ENCODE measurements around the gene CNPY1.
"Not testable (repeated sequence)": the region's sequence is repeated elsewhere in the genome, so short reads cannot be mapped to it uniquely, and the experiment has no call there.

The CNPY1 gene

DNA sequence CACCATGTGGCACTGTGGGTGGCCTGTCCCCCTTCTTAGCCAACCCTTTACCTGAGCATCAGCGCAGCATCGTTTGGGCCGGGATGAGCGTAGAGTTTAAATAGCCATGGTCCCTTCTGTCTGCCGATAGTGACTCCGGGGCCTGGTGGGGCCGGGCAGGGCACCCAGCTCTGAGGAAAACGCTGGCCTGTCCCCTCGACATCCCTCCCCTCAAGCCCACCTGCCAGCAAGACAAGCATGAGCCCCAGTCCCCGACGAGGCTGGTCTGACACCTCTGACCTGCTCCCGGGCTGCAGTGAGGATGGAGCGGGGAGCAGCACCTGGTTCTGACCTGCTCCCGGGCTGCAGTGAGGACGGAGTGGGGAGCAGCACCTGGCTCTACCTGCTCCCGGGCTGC lies 31.1 kb upstream of the CNPY1 start:
- DNase-seq = no peak

DNA sequence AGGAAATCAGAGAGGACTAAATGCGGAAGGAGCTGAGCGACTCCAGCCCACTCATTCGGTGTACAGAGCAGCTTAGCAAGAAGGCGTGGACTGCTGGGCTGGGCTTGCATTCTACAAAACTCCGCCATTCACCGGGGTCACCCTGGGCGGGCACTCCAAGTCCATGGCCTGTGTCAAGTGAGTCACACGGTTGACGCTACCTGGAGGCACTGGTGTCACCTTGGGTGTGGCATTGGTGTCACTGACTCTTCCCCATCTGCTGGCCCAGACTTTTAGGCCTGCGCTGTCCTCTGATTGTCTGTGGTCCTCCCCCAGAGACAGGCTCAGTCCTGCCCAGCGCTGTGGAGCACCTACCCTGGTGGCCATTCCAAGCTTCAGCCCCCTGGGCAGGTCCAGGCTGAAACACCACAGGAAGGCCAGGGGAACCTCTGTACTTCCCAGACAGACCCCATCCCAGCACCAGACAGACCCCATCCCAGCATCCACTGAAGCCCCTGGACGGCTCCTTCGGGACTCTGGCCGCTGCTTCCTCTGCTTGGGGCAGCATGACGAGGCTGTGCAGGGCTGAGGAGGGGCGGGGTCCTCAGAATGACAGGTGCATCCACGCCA lies 30.6 kb upstream of the CNPY1 start:
- DNase-seq = no peak

DNA sequence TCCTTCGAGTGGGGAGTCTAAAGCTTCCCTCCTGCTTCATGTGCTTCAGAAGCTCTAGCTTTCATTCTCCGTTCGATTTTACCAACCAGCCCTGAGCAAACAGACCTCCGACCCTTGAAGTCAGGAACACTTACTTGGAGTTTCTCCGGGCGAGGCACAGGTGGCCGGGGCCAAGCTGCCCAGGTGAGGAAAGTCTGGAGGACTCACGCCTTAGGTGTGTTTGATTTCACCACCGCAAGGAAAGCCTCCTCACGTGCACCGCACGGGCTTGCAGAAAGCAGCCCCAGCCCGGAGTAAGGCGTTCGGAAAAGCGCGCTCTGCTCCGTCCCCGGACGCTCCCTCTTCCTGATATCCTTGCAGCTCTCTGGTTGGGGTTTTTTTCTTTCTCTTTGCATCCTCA lies 30.1 kb upstream of the CNPY1 start:
- DNase-seq = no peak

DNA sequence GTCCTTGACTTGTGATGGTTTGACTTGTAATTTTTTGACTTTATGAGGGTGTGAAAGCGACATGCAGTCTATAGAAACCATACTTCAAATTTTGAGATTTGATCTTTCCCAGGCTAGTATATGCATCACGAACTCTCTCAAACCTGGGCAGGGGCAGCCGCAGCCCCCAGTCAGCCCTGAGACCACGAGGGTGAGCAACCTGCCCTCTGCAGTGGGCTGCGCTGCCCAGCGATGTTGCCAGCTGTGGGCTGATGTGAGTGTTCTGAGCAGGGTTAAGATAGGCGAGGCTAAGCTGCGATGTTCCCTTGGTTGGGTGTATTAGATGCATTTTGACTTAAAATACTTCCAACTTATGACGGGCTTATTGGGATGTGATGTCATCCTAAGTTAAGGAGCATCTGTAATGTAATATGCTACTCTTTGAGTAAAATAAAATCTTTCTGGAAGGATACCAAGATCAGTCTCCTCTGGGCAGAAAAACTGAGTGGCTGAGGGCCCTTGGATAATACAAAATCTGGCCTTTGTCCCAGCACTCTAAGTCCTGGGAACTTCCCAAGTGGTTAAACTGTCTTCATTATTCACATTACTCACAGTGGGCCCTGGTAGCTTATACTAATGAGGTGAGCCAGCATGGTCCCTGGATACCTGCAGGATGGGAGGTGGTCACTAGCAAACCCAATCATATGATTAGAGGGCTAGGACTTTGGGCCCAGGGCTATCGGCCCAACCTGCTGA lies 28.4 kb upstream of the CNPY1 start:
- no peak for DNase-seq

DNA sequence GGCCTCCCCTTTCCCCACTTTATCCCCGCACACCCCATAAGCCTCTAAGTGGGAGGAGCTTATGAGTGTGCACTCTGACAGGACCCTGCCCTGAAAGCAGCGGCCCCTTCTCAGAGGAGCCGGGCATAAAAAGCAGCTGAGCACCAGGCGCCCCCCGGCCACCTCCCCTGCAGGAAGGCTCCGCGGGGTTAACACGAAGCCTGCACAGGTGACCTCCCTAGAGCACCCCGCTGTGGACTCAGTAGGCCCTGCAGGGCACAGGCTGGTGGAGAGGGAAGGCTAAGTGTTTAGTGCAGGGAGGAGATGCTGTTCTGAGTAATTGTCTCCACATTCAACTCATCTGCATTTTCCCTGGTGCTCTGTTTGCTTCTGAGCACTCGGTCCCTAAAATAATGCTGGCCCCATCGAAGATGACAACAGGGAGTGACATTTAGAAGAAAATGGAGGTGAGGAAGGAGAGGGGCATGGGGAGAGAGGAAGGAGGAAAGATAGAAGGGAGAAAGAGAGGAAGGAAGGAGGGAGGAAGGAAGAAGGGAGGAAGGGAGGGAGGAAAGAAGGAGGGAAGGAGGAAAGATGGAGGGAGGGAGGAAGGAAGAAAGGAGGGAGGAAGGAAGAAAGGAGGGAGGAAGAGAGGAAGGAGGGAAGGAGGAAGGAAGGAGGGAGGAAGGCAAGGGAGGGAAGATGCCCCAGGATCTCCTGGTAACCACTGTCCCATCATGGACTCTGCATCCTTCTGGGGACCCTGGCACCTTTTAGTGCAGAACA lies 25.4 kb upstream of the CNPY1 start:
- DNase-seq = no peak

DNA sequence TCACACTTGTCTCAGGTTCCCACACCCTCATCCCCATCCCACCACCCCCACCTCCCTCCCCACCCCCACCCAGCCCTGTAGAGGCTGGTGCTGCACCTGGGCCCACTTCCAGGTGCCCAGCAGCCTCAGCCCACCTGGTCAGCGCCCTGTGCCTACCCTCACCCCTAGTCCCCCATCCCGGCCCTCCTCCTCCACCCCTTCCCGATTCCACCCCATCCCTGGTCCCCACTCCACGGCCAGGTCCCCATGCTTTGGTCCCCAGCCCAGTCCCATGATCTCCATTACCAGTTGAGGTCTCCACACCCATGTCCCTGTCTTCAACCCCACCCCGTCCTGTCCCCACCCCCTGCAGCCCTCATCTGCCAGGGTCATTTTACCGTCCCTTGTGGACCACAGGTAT lies 24.6 kb upstream of the CNPY1 start:
- no peak for DNase-seq

DNA sequence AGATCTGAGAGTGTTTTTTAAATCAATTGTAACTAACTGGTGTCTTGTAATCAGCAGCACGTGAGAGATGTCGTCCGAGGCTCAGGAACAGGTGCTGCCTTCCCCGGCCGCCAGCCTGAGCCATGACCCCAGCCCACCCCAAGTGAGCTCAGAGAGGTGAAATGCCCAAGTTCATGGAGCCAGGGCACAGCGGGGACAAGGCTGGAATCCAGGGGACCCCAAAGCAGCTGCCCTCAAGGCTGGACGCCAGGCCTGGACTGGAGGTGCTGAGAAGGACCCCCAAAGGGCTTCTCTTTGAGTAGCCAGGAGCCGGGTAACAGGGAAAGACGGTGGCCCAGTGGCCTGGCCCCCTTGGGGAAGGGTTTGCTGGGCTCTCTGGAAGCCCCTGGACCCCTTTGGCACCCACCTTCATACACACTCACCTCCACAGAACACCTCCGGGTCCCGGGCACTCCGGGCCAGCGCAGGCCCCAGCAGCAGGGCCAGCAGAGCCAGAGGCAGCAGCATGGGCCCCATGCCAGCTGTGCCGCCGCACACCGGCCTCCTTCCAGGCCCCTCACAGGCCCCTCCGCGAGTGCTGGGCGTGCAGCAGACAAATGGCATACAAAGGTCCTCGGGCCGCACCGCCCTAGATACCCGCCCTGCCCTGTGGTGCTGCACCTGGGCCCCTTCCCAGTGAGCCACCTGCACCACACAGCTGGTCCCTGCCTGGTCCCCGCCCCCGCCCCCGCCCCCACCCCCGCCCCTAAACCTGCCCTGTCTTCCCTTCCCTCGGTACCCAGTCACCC lies 24.0 kb upstream of the CNPY1 start:
- no peak for DNase-seq

DNA sequence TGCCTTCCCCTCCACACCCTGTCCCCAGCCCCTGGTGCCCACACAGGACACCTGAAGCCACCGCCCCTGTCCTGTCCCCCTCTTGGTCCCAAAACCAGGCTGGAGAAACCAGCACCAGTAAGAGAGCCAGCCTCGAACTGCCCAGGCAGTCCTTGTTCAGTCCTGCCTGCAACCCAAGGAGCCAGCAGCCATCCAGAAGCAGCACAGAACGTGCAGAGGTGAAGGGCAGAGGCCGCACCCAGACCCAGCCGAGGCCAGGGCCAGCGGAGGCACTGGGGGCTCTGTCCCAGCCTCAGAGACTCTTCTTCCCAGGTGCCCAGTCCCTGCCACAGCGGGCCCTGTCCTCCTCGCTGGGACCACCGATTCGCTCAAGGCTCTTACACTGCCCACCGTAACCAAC lies 23.3 kb upstream of the CNPY1 start:
- DNase-seq = no peak

DNA sequence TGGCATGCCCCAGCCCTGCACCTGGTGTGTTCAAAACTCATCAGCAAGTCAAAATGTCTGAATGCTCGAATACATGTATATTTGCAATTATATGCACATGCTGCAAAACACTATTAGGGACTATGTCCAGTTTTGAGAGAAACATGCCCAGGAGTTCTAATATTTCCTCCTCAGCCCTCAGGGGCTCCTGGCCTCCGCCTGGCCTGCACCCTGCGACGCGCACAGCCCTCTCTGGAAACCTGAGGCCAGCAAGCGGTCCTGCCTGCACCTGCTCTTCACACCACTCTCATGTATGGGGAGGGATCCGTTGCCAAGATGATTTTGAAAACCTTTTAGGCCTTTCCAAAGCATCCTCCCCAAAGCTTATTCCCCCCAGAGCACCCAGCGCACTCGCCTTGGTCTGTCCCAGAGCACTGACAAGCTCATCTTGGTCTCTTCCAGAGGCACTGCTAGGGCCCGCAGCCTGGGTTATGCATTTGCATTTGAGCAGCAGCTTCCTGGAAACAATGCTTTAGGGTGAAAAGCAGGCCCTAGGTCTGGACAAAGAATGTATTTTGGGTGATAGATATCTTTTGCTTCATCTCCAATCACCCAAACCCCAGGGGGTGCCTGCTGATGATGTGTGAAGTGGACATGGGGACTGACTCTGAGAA lies 22.6 kb upstream of the CNPY1 start:
- no peak for DNase-seq

DNA sequence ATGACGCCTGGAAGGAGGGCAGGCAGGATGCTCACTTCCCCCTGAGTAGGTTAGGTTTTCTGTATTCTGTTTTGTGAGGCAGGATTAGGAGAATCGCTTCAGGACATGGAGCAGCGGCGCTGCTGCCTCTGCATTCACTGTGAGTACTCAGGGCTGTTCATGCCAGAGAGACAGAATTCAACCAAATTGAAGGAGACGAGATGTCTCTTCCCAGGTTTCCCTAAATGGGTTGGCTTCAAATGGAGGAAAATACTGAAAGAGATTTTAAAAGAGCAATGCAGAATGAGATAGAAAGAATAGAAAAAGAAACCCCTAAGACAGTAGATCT lies 21.9 kb upstream of the CNPY1 start:
- no peak for DNase-seq

DNA sequence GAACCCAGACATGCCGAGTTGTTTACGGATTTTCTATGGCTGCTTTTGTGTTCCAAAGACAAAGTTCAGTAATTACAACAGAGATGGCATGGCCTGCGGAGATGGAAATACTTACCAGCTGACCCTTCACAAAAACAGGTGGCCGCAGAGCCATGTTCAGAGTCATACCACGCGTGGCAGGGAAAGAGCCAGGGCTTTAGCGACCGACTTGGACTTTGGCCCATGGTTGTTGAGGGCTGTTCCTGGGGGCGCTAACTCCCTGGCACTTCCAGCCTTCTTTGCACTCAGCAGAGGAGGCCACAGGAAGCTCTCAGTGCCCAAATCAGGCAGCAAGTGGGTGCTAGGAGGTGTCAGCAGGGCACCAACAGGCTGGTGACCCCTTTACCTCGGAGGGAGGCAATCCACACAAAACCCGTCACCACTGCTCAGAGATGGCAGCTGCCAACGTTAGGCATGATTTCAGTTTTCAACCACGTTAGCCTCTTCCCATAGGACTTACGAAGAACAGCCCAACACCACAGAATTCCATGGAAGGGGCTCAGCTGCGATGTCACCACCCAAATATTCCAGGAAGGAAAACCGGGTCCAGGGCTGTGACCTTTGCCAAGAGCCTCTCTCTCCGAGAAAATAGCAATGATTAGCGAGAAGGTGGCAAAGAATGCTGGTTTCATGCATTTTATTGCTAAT lies 21.4 kb upstream of the CNPY1 start:
- DNase-seq = no peak

DNA sequence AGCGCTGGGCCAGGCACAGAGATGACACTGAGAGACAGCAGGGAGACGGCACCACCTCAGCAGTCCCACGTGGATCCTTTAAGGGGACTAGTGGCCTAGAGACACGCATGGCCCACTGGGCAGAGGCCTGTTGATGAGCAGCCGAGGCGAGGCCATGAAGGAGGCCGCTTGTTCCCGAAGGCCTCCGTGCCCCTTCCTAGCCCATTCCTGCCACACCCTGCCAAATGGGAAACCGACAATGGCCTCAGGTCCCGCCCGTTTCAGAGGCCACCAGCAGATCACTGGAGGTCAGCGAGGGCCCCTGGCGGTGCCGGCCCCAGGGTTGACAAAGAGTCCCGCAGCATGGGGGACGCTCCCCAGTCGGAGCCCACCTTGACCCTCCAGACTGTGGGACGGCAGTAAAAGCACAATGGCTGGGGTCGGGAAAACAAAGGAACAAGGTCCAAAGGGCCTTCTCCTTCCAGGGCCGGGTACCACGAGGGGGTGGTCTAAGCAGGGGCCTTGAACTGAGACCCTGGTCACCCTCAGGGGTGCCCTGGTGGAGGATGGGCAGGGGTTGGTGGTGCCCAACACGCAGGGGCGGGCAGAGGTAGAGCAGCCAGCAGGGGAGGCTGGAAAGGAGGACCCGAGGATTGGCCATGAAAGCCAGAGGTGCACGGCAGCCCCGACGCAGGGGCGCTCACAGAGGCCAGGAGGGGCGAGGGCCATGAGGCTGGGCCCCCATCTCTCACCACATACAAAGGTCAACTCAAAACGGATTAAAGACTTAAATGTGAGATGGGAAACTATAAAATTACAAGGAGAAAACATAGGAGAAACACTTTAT lies 19.9 kb upstream of the CNPY1 start:
- DNase-seq = no peak

DNA sequence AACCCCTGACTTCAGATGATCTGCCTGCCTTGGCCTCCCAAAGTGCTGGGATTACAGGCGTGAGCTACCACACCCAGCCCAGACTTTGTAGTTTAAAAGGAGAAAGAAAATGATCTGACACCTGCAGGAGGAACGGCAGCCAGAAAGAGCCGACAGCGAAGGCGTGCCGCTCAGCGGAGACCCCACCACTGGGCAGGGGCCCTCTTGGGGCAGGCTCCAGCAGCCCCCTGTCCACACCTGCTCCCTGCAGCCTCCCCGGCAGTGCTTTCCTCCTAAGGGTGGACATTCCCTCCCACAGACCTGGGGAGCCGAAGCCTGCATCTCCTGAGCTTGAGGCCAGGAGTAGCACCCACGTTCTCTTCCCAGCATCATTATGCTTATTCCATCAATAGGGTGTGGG lies 19.2 kb upstream of the CNPY1 start:
- DNase-seq = no peak

DNA sequence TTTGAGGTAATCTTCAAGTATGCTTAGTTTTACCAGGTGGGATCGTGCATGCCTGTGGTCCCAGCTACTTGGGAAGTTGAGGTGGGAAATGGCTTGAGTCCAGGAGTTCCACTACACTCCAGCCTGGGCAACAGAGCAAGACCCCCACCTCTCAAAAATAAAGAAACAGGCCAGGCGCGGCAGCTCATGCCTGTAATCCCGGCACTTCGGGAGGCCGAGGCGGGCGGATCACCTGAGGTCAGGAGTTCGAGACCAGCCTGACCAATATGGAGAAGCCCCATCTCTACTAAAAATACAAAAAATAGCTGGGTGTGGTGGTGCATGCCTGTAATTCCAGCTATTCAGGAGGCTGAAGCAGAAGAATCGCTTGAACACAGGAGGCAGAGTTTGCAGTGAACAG lies 16.6 kb upstream of the CNPY1 start:
- not testable (repeated sequence) for DNase-seq

DNA sequence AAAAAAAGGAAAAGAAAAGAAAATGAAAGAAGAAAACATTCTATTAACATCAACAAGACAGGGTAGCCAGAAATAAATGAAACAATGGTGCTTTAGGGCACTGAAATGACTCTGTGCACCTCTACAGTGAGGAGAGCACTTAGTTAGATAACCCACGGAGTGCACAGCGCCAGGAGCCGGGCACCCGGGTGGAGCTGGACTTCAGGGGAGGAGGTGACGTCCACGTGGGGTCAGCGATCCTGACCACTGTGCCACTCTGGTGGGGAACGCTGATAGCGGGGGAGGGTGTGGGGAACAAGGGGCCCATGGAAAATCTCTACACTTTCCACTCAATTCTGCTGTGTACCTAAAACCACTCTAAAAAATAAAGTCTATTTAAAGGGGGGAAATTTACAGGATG lies 15.7 kb upstream of the CNPY1 start:
- DNase-seq = no peak

DNA sequence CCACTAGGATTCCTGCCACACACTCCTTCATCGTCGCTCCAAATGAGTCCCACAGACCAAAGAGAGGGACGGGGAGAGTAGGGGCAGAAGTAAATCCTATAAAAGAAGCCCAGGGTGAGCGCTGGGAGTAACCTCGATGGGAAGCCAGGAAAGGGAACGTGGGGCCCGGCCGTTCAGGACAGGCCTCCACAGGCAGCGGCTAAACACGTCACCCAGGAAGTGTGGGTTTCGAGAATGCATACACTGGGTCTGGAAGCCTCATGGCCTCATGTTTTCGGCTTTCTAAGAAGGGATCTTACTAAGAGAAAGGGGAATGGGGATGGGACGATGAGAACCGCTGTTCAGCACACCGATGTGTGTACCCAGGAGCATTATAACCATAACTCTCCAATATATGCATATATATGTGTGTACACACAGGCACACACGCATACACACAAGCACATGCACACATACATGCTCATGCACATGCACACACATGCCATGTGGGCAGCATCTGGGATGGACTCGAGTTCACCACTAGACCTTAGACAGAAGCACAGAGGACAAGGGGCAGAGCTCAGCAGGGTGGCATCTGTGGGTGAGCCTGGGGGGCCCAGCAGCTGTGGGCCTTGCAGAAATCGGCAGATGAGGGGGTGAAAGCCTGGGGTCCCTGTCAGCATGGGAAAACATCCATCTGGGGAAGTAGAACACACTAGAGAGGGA lies 14.8 kb upstream of the CNPY1 start:
- no peak for DNase-seq

DNA sequence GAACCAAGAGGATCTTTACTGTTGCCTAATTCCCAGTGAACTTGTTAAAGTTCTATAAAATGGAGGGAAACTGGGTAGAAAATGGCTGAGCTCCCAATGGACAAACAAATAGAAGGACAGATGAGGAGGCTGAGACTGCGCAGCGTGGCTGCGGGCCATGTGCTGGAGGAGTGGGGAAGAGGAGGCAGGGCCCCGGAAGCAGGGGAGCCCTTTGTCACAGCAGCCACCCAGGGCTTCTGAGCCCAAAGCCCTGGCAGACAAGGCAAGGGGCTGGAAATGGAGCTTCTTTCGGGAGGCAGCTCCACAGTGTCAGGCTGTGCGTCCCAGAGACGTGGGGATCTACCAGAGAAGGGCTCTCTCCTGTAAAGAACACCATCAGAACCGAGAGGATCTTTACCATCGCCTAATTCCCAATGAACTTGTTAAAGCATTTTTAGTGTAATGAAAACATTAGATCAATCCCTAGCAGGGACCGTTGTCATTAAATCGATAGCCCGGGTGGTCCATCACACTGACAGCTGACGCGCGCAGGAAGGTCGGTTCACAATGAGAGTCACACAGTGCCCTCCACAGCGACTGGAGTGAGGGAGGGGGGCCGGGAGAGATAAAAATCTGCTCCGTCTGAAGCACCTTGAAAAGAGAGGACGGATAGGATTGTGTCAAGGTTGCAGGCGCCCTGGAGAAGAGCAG lies 14.0 kb upstream of the CNPY1 start:
- no peak for DNase-seq

DNA sequence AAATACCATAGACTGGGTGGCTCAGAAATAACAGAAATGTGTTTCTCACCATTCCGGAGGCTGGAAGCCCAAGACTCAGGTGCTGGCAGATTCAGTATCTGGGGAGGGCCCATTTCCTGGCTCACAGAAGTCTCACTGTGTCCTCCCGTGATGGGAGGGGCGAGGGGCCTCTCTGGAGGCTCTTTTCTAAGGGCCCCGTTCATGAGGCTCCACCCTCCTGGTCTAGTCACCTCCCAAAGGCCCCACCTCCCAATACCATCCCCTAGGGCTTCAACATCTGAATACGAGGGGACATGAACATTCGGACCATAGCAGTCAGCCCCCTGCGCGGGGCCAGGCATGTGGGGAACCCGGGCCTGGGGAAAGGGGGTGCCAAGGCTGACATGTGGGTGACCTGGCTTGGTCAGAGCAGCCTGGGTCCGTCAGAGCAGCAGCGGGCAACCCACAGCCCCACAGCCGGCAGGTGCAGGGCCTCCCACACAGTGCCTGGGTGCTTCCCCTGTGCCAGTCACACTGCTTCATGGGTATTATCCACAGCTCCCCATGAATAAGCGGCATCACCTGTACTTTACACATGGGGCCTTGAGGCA lies 13.3 kb upstream of the CNPY1 start:
- DNase-seq = no peak

DNA sequence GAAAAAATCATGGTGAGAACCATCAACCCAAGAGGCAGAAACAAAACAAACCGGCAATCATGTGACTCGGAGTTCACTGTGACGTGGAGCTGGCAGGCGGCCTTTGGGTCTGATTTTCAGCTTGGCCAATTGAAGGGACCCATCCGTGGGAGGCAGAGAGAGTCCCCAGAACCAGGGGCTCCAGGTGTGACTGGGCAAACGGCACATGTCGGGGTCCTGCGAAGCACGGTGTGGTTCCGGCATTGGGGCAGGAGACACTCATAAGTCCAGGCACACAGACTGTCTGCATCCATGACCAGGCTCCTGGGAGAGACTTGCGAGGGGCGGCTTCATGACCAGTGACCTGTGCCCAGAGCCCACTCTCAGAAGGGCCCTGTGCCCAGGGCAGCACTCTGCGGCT lies 12.6 kb upstream of the CNPY1 start:
- no peak for DNase-seq

DNA sequence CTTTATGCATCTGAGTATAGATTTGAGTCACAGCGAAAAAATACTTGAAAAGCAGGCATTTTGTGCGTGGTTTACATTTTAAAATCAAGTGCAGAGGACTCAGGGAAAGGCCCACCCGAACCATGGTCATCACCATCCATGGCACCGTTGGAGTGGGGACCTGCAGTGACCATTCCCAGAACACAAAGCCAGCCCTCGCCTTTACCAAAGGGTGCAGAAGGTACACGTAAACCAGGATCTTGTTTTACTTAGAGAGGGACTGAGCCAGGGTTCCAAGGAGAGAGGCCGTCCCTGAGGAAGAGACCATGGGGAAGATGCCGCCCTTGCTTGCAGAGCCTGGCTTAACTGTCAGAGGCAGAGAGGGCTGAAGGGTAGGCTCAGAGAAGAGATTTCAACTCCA lies 12.0 kb upstream of the CNPY1 start:
- no peak for DNase-seq
